ENCODE measurements around the gene PACS1. TPM values are rescaled to one million over a fixed set of nuclear protein-coding genes. Genes with fewer than 3 reads are reported as not detected.

The PACS1 gene
- total RNA-seq, 1 donor from 2014 or later, result 86.9 TPM

GRCh38 chr11:66143996-66144678 lies 74.1 kb downstream of the PACS1 start:
- DNase-seq (ENCODE audit: low read depth) (no peak), FAIRE-seq (no peak)
- no peak overlapping the region for H3K4me2 ChIP-seq (ENCODE audit: low read length)
- H2AFZ ChIP-seq (ENCODE audit: low read depth, low read length), result no peak overlapping the region
- no peak overlapping the region for H3K4me3 ChIP-seq (ENCODE audit: insufficient read depth, low read depth, low read length)
- H3K4me3 Mint-ChIP-seq (ENCODE audit: unreplicated experiment), result no peak overlapping the region
- no peaks in the 10 kb centered on the region for H3K27me3 Mint-ChIP-seq (ENCODE audit: low read depth, unreplicated experiment)
- H3K36me3 ChIP-seq (ENCODE audit: insufficient read depth, low read length), result no peaks in the 10 kb centered on the region
- TF ChIP-seq CTCF (IDR thresholded peaks at IDR 0.05; ENCODE audit: insufficient read depth, low read depth, low read length) (no peak), EZH2 (IDR thresholded peaks at IDR 0.05; ENCODE audit: insufficient read depth, low read length) (no peak)
- H3K9ac ChIP-seq (ENCODE audit: low read length), result no peak overlapping the region
- peaks cover 8% of the 10 kb centered on the region for H3K4me1 Mint-ChIP-seq (ENCODE audit: low read depth, unreplicated experiment)
- H3K9me3 Mint-ChIP-seq (ENCODE audit: unreplicated experiment), result no peaks in the 10 kb centered on the region
- H3K27ac Mint-ChIP-seq (ENCODE audit: unreplicated experiment), result no peak overlapping the region
- H3K9me3 ChIP-seq (ENCODE audit: insufficient read depth, low read depth, low read length), result no peaks in the 10 kb centered on the region
- H4K20me1 ChIP-seq (ENCODE audit: insufficient read depth, low read length), result peaks cover 31% of the 10 kb centered on the region
- peaks cover 12% of the 10 kb centered on the region for H3K36me3 Mint-ChIP-seq (ENCODE audit: low read depth, unreplicated experiment)
- no peaks in the 10 kb centered on the region for H3K27me3 ChIP-seq (ENCODE audit: insufficient read depth, low read length)
- H3K27ac ChIP-seq (ENCODE audit: low read depth, low read length), result no peak overlapping the region
- peaks cover 13% of the 10 kb centered on the region for H3K4me1 ChIP-seq (ENCODE audit: insufficient read depth, low read length)
- H3K79me2 ChIP-seq (ENCODE audit: insufficient read depth, low read length), result peaks cover 35% of the 10 kb centered on the region

GRCh38 chr11:66146074-66146473 lies 76.0 kb downstream of the PACS1 start:
- H3K4me1 Mint-ChIP-seq (ENCODE audit: low read depth, unreplicated experiment), result peaks cover 16% of the 10 kb centered on the region
- H3K36me3 ChIP-seq (ENCODE audit: insufficient read depth, low read length), result no peaks in the 10 kb centered on the region
- no peak overlapping the region for H3K4me2 ChIP-seq (ENCODE audit: low read length)
- H2AFZ ChIP-seq (ENCODE audit: low read depth, low read length), result no peak overlapping the region
- no peak overlapping the region for H3K4me3 ChIP-seq (ENCODE audit: insufficient read depth, low read depth, low read length)
- no peaks in the 10 kb centered on the region for H3K9me3 ChIP-seq (ENCODE audit: insufficient read depth, low read depth, low read length)
- H3K27me3 ChIP-seq (ENCODE audit: insufficient read depth, low read length), result no peaks in the 10 kb centered on the region
- FAIRE-seq (no peak), DNase-seq (ENCODE audit: low read depth) (no peak)
- H3K4me1 ChIP-seq (ENCODE audit: insufficient read depth, low read length), result peaks cover 13% of the 10 kb centered on the region
- no peak overlapping the region for H3K4me3 Mint-ChIP-seq (ENCODE audit: unreplicated experiment)
- no peak overlapping the region for H3K27ac ChIP-seq (ENCODE audit: low read depth, low read length)
- H3K36me3 Mint-ChIP-seq (ENCODE audit: low read depth, unreplicated experiment), result peaks cover 10% of the 10 kb centered on the region
- H3K27me3 Mint-ChIP-seq (ENCODE audit: low read depth, unreplicated experiment), result no peaks in the 10 kb centered on the region
- H4K20me1 ChIP-seq (ENCODE audit: insufficient read depth, low read length), result peaks cover 20% of the 10 kb centered on the region
- no peak overlapping the region for H3K9ac ChIP-seq (ENCODE audit: low read length)
- no peaks in the 10 kb centered on the region for H3K9me3 Mint-ChIP-seq (ENCODE audit: unreplicated experiment)
- no peak for TF ChIP-seq EZH2 (IDR thresholded peaks at IDR 0.05; ENCODE audit: insufficient read depth, low read length)
- peaks cover 20% of the 10 kb centered on the region for H3K79me2 ChIP-seq (ENCODE audit: insufficient read depth, low read length)
- no peak overlapping the region for H3K27ac Mint-ChIP-seq (ENCODE audit: unreplicated experiment)

GRCh38 chr11:66146940-66147339 lies 76.9 kb downstream of the PACS1 start:
- no peaks in the 10 kb centered on the region for H3K9me3 Mint-ChIP-seq (ENCODE audit: unreplicated experiment)

More at GRCh38 chr11:66146940-66147339, 76.9 kb downstream of the PACS1 start:
- Histone ChIP-seq H3K27ac (ENCODE audit: low read depth, low read length) (no peak overlapping the region), H4K20me1 (ENCODE audit: insufficient read depth, low read length) (peaks cover 28% of the 10 kb centered on the region), H3K4me1 (ENCODE audit: insufficient read depth, low read length) (peaks cover 11% of the 10 kb centered on the region), H3K36me3 (ENCODE audit: insufficient read depth, low read length) (no peaks in the 10 kb centered on the region), H2AFZ (ENCODE audit: low read depth, low read length) (no peak overlapping the region), H3K4me3 (ENCODE audit: insufficient read depth, low read depth, low read length) (no peak overlapping the region), H3K9me3 (ENCODE audit: insufficient read depth, low read depth, low read length) (no peaks in the 10 kb centered on the region), H3K4me2 (ENCODE audit: low read length) (no peak overlapping the region), H3K27me3 (ENCODE audit: insufficient read depth, low read length) (no peaks in the 10 kb centered on the region), H3K79me2 (ENCODE audit: insufficient read depth, low read length) (peaks cover 16% of the 10 kb centered on the region), H3K9ac (ENCODE audit: low read length) (no peak overlapping the region)
- Mint-ChIP-seq H3K27me3 (ENCODE audit: low read depth, unreplicated experiment) (no peaks in the 10 kb centered on the region), H3K36me3 (ENCODE audit: low read depth, unreplicated experiment) (peaks cover 10% of the 10 kb centered on the region), H3K4me1 (ENCODE audit: low read depth, unreplicated experiment) (peaks cover 15% of the 10 kb centered on the region), H3K27ac (ENCODE audit: unreplicated experiment) (no peak overlapping the region), H3K4me3 (ENCODE audit: unreplicated experiment) (no peak overlapping the region)
- FAIRE-seq (no peak), DNase-seq (ENCODE audit: low read depth) (no peak)
- no peak for TF ChIP-seq CTCF (IDR thresholded peaks at IDR 0.05; ENCODE audit: insufficient read depth, low read depth, low read length)

All from astrocyte (in vitro differentiated cells and primary cell).